KMS-11 (cell line): ENCODE results near the gene HOTAIR.

Experiments
- H2AFZ ChIP-seq: fragments of 200-600 bp; sonication (generic); 2 replicates; pipeline ENCODE4 v1.6.1; 2016; ENCODE audit warnings: antibody characterized with exemption, mixed run types, low read depth
- H3K27ac ChIP-seq: fragments of 200-600 bp; sonication (generic); 2 replicates; pipeline ENCODE4 v1.6.1; 2016; ENCODE audit warnings: mild to moderate bottlenecking, mixed run types
- H3K27me3 ChIP-seq: fragments of 200-600 bp; sonication (generic); 2 replicates; pipeline ENCODE4 v1.6.1; 2017; ENCODE audit warnings: mild to moderate bottlenecking, low read depth, mixed run types, moderate library complexity; ENCODE audit not compliant: insufficient read depth
- H3K36me3 ChIP-seq: fragments of 200-600 bp; sonication (generic); 2 replicates; pipeline ENCODE4 v1.6.1; 2017; ENCODE audit warnings: mild to moderate bottlenecking, mixed run types; ENCODE audit not compliant: insufficient read depth
- H3K4me1 ChIP-seq: fragments of 200-600 bp; sonication (generic); 2 replicates; pipeline ENCODE4 v1.6.1; 2016; ENCODE audit warnings: mild to moderate bottlenecking, low read depth, mixed run types; ENCODE audit not compliant: poor library complexity, severe bottlenecking
- H3K4me2 ChIP-seq: fragments of 200-600 bp; sonication (generic); 2 replicates; pipeline ENCODE4 v1.7.0; 2016; ENCODE audit warnings: mild to moderate bottlenecking, mixed run types
- H3K4me3 ChIP-seq: fragments of 200-600 bp; sonication (generic); IDR thresholded peaks from 2 replicates; pipeline ENCODE4 v1.6.1; 2017; ENCODE audit warnings: low read depth, low read length, mixed read lengths; ENCODE audit not compliant: insufficient read depth
- H3K79me2 ChIP-seq: fragments of 200-600 bp; sonication (generic); 2 replicates; pipeline ENCODE4 v1.6.1; 2016; ENCODE audit warnings: low read depth, mixed run types; ENCODE audit not compliant: insufficient read depth
- H3K9ac ChIP-seq: fragments of 200-600 bp; sonication (generic); 2 replicates; pipeline ENCODE4 v1.6.1; 2016; ENCODE audit warnings: mild to moderate bottlenecking, mixed run types
- H4K20me1 ChIP-seq: fragments of 200-600 bp; sonication (generic); 2 replicates; pipeline ENCODE4 v1.6.1; 2016; ENCODE audit warnings: mild to moderate bottlenecking, mixed run types; ENCODE audit not compliant: insufficient read depth
- TF ChIP-seq, protein P1 (sequence below): fragments of 200-600 bp; sonication (generic); conservative IDR thresholded peaks from 2 replicates; pipeline ENCODE4 v1.6.1; 2017; ENCODE audit warnings: low read depth, mild to moderate bottlenecking, antibody characterized with exemption, low read length, moderate library complexity, mixed read lengths

Gene HOTAIR

DNA sequence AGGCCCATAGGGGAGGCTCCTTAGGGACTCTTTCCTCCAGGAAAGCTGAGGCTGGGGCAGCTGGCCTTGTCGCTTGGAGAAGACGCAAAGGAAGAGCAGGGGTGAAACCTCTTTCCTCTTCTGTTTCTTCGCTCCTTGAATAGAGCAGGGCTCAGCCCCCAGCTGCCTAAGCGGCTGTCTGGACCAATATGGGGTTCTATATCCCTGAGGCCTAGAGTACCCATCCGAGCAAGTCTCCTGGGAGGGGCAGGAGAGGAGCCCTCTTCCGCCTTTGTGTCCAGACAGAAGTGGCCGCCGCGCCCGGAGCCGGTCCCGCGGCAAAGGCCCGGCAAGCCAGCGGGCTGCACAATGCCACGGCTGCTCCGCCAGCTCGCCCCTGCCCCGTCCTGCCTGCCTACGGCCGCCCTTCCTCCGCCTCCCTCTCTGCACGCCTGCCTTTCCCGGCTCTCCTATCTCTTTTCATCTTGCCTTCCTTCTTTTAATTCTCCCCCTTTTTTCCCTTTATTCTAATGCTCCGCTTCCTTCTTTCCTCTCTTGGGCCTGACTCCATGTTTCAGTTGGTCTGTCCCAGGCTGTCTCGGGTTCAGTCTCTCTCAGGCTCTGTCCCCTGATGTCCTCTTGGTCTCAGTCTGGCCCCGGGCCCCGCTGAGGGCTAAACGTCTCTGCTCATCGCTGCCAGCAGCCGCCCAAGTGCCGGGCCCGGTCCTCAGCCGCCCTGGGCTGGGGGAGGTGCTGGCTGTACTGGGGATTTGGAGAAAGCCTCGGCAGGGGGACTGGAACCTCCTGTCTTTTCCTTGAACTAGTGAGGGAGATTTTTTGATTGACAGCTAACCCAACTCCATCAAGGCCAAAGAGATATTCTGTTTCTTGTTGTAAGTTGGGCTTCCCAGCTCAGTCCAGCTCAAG, 22.7 kb upstream of the HOTAIR start:
- H3K27me3 ChIP-seq = peaks cover 100% of the 10 kb centered on the region
- H3K4me3 ChIP-seq = no peak overlapping the region
- H3K4me2 ChIP-seq = no peak overlapping the region
- H3K27ac ChIP-seq = no peak overlapping the region
- no peak overlapping the region for H3K9ac ChIP-seq
- TF ChIP-seq, protein P1, sequence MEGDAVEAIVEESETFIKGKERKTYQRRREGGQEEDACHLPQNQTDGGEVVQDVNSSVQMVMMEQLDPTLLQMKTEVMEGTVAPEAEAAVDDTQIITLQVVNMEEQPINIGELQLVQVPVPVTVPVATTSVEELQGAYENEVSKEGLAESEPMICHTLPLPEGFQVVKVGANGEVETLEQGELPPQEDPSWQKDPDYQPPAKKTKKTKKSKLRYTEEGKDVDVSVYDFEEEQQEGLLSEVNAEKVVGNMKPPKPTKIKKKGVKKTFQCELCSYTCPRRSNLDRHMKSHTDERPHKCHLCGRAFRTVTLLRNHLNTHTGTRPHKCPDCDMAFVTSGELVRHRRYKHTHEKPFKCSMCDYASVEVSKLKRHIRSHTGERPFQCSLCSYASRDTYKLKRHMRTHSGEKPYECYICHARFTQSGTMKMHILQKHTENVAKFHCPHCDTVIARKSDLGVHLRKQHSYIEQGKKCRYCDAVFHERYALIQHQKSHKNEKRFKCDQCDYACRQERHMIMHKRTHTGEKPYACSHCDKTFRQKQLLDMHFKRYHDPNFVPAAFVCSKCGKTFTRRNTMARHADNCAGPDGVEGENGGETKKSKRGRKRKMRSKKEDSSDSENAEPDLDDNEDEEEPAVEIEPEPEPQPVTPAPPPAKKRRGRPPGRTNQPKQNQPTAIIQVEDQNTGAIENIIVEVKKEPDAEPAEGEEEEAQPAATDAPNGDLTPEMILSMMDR = no peak
- H3K36me3 ChIP-seq = no peaks in the 10 kb centered on the region
- no peaks in the 10 kb centered on the region for H3K79me2 ChIP-seq
- H4K20me1 ChIP-seq = no peaks in the 10 kb centered on the region
- H2AFZ ChIP-seq = no peak overlapping the region
- peaks cover 23% of the 10 kb centered on the region for H3K4me1 ChIP-seq

DNA sequence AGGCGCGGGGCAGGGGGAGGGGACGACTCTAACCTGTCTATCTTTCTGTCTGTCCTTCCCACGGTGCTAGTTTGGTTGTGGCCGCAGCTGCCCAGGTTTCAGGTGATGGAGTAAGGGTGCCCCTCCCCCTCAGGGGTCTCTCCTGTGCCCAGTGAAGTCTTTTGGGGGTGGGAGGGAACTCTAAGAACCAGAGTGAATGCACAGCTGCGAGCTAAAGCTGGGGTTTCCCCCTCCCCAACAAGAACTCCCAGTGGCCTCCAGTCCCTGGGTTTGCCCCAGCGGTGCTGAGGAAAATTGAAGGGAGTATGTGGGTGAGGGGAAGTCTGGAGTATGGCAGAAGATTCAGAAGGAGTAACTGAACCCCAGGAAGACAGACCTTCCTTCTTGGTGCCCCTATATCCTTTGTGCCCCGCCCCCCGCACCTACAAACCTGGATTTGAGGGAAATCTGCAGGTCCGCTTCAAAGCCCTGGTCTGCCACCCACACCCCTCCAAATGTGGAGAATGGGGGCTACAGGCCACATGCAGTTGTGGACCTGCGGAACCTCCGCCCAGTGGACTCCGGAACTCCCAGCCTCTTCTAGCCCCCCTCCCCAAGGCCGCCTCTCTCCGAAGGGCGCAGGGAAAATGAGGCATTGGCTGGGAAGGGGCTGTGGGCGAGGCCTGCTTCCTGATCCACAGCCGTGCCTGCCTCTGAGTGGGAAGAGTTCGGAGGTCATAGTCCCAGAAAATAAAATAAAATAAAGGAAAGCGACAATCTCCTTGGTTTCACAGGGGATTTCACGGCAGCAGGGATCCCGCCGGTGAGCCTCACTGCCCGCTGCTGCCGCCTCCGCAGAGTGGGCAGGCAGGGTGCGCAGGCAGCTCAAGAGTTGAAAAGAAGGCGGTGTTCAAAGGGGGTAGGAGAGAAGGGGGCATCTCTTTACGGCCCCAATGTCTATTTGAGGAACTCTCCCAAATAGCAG, 21.8 kb upstream of the HOTAIR start:
- TF ChIP-seq, protein P1 = no peak
- Histone ChIP-seq H3K4me1 (peaks cover 31% of the 10 kb centered on the region), H2AFZ (peak overlapping the region; percentile 97), H4K20me1 (no peaks in the 10 kb centered on the region), H3K4me2 (peak overlapping the region; percentile 98), H3K27ac (no peak overlapping the region), H3K36me3 (no peaks in the 10 kb centered on the region), H3K27me3 (peaks cover 100% of the 10 kb centered on the region), H3K9ac (peak overlapping the region; percentile 44), H3K4me3 (peak overlapping the region; percentile 27), H3K79me2 (no peaks in the 10 kb centered on the region)

DNA sequence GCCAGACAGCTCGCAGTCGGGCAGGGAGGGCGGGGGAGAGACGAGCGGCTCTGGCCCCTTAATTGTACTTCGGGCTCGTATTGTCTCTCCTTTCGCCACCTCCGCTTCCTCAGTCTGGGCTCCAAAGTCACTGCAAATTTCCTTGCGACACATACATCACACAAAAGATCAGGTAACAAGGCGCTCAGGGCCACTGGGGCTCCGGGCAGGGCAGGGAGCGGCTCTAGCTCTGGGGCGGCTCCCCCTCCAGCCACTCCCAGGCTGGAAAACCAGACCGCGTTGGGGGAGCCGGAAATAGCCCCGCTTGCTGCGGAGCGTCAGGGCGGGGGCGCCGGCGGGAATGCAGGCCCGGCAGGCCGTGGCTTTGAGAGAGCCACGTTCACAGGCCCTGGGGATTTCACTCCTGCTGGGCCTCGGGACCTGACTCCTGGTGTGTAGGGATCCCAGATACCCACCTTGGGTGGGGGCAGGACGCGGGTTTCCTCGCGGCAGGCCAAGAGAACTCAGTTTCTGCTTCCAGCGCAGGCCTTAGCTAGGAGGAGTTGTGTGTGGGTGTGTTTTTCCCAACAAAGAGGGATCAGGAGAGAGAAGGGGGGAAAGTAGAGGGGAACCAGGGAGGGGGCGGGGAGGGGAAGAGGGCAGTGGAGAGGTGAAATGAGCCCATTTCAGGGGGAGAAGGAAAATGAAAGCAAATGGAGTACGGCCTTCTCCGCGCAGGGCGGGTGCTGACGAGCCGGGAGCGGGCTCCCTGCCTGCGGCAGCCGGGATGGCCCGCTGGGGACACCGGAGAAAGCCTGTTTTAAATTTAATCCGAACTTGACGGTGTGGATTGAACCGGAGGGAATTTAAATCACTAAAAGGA, 20.9 kb upstream of the HOTAIR start:
- Histone ChIP-seq H4K20me1 (no peaks in the 10 kb centered on the region), H3K36me3 (no peaks in the 10 kb centered on the region), H3K27ac (no peak overlapping the region), H3K4me3 (peak overlapping the region; percentile 27), H3K79me2 (no peaks in the 10 kb centered on the region), H2AFZ (peak overlapping the region; percentile 97), H3K4me2 (peak overlapping the region; percentile 98), H3K27me3 (peaks cover 100% of the 10 kb centered on the region), H3K9ac (peak overlapping the region; percentile 44), H3K4me1 (peaks cover 35% of the 10 kb centered on the region)
- TF ChIP-seq, protein P1 = peak; percentile 13; the same call in 1 of the 2 replicates

DNA sequence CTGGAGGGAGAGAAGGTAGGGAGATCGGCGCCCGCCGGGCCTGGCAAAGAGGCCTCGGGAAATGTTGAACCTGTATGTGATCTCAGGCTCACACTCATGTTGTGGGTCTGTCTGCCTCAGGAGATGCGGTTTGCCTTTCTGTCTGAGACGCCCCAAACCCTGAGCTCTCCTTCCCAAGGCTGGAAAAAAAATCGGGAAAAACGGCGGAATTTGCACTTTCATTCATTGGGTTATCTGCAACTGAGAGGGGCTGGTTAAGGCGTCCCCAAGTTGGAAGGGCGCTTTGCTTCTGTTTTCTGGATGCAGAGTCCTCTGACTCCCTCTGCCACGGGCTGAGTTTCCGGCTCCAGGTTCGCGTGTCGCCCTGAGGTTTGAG, 20.2 kb upstream of the HOTAIR start:
- H3K27ac ChIP-seq = no peak overlapping the region
- no peak overlapping the region for H3K9ac ChIP-seq
- peaks cover 35% of the 10 kb centered on the region for H3K4me1 ChIP-seq
- peak overlapping the region; percentile 98 for H3K4me2 ChIP-seq
- no peaks in the 10 kb centered on the region for H3K36me3 ChIP-seq
- H2AFZ ChIP-seq = peak overlapping the region; percentile 97
- peaks cover 100% of the 10 kb centered on the region for H3K27me3 ChIP-seq
- peak overlapping the region; percentile 27 for H3K4me3 ChIP-seq
- H4K20me1 ChIP-seq = no peaks in the 10 kb centered on the region
- H3K79me2 ChIP-seq = no peaks in the 10 kb centered on the region
- TF ChIP-seq, protein P1 = no peak
